Transverse colon (tissue), 4 donors: ENCODE results near the gene OTOG. TPM values are rescaled to one million over a fixed set of nuclear protein-coding genes. Genes with fewer than 3 reads are reported as not detected.

Source experiments
- DNase-seq: peaks from one replicate; pipeline ENCODE4 v3.0.0-alpha.2; 2019
- H3K27ac ChIP-seq, 4 donors: fragments of 200-600 bp; sonication (generic); 2 replicates each; pipeline ENCODE4 v1.5.1; 2016 to 2018; ENCODE audit warnings: inconsistent platforms in 4 of 4
- H3K27me3 ChIP-seq: fragments of 200-600 bp; sonication (generic); 2 replicates; pipeline ENCODE4 v1.5.1; 2017; ENCODE audit warnings: inconsistent platforms
- H3K36me3 ChIP-seq, 4 donors: fragments of 200-600 bp; sonication (generic); 2 replicates each; pipeline ENCODE4 v1.5.1; 2017 to 2019; ENCODE audit warnings: inconsistent platforms in 4 of 4
- H3K4me1 ChIP-seq, 4 donors: fragments of 200-600 bp; sonication (generic); 2 replicates each; pipeline ENCODE4 v1.5.1; 2017 to 2020; ENCODE audit warnings: inconsistent platforms in 4 of 4
- H3K4me3 ChIP-seq, 4 donors: fragments of 200-600 bp; sonication (generic); 1 replicate in 1 of 4; 2 replicates in 3 of 4; pipeline versions ENCODE4 v1.5.1 to v1.6.1; 2017 to 2019; ENCODE audit warnings: inconsistent platforms in 4 of 4
- H3K9me3 ChIP-seq, 2 donors: fragments of 200-600 bp; sonication (generic); 2 replicates each; pipeline ENCODE4 v1.5.1; 2017 to 2019; ENCODE audit warnings: inconsistent platforms in 2 of 2
- CTCF ChIP-seq, 5 experiments: fragments of 200-600 bp in 3 of 5; fragments of 450-650 bp in 2 of 5; sonication (generic) in 3 of 5; IDR thresholded peaks; 1 replicate in 2 of 5; 2 replicates in 3 of 5; pipeline ENCODE4 v1.5.1; 2016 to 2017; ENCODE audit warnings: antibody characterized with exemption in 5 of 5, inconsistent platforms in 3 of 5, mild to moderate bottlenecking in 2 of 5, moderate library complexity in 1 of 5
- EP300 ChIP-seq: sonication (generic); formaldehyde crosslinking; IDR thresholded peaks from one replicate; pipeline ENCODE4 v1.6.1; 2017; ENCODE audit warnings: antibody characterized with exemption, low read depth
- POLR2A ChIP-seq: fragments of 450-650 bp; IDR thresholded peaks from one replicate; pipeline ENCODE4 v1.6.1; 2016; ENCODE audit warnings: antibody characterized with exemption, mild to moderate bottlenecking, moderate library complexity
- POLR2AphosphoS5 ChIP-seq, 3 donors: sonication (generic); formaldehyde crosslinking; IDR thresholded peaks; one replicate each; pipeline ENCODE4 v1.6.1; 2016; ENCODE audit warnings: antibody characterized with exemption in 3 of 3
- WGBS, 2 donors: methylation state at CpG; one replicate each; pipeline ENCODE4 v1.1.5; 2018; ENCODE audit warnings: low coverage in 1 of 2; 5-methylcytosine and 5-hydroxymethylcytosine counted together
- in situ Hi-C, 4 donors: fragments of 200-750 bp; cut with MboI; loops; one replicate each; pipeline versions ENCODE4 v1.15.0 to v1.15.1; 2017; ENCODE audit warnings: low sequenced_read_pairs in 3 of 4, low pct_ligation_motif_present in 1 of 4, low pct_unique_long_range_greater_than_20kb in 1 of 4
- intact Hi-C: fragments of 100-400 bp; cut with DNase I; formaldehyde crosslinking; loops from one replicate; pipeline ENCODE4 v1.15.1; 2023; ENCODE audit warnings: low total_unique reads
- total RNA-seq, 4 donors: library from RNA; depleted of rRNA; stranded (reverse); fragments of >200 nt; gene quantifications; one replicate each; pipeline ENCODE4 v1.1.0, GENCODE V29; 2016

The OTOG gene
- total RNA-seq, 4 donors from 2014 or later = not detected

- Histone ChIP-seq H3K4me1 (no peaks in the 10 kb centered on the region), H3K36me3 (no peaks in the 10 kb centered on the region), H3K27ac (no peak overlapping the region), H3K27me3 (no peaks in the 10 kb centered on the region), H3K9me3 (no peaks in the 10 kb centered on the region), H3K4me3 (no peak overlapping the region)
- DNase-seq = no peak
- intact Hi-C loops (no loop called here), in situ Hi-C loops (no loop called here)
- TF ChIP-seq POLR2AphosphoS5 (IDR thresholded peaks at IDR 0.05) (no peak), POLR2A (no peak)
Observed at GRCh38 chr11:17563231-17563646, 16.2 kb downstream of the OTOG start.

- H3K27me3 ChIP-seq = no peaks in the 10 kb centered on the region
- in situ Hi-C loops = no loop called here
- no peak for TF ChIP-seq EP300
- TF ChIP-seq POLR2AphosphoS5 (IDR thresholded peaks at IDR 0.05) = no peak
- no peak for TF ChIP-seq CTCF (IDR thresholded peaks at IDR 0.05)
- no peak for TF ChIP-seq POLR2A
- no peaks in the 10 kb centered on the region for H3K36me3 ChIP-seq
- DNase-seq = no peak
- no peaks in the 10 kb centered on the region for H3K4me1 ChIP-seq
- intact Hi-C loops = no loop called here
- H3K27ac ChIP-seq = no peak overlapping the region
- H3K4me3 ChIP-seq = no peak overlapping the region
- no peaks in the 10 kb centered on the region for H3K9me3 ChIP-seq
- 81 to 85% methylated on average over 4 of the region's 4 CpGs for whole genome bisulfite sequencing, 2 donors
Observed at GRCh38 chr11:17563961-17564686, 17.1 kb downstream of the OTOG start.

GRCh38 chr11:17564687-17565042 is 17.6 kb downstream of the OTOG start:
- Histone ChIP-seq H3K9me3 (no peaks in the 10 kb centered on the region), H3K36me3 (no peaks in the 10 kb centered on the region), H3K27me3 (no peaks in the 10 kb centered on the region), H3K27ac (no peak overlapping the region), H3K4me1 (no peaks in the 10 kb centered on the region), H3K4me3 (no peak overlapping the region)
- TF ChIP-seq POLR2AphosphoS5 (IDR thresholded peaks at IDR 0.05) (no peak), CTCF (IDR thresholded peaks at IDR 0.05) (no peak), EP300 (no peak), POLR2A (no peak)
- DNase-seq = no peak
- in situ Hi-C loops (no loop called here), intact Hi-C loops (no loop called here)
- WGBS, 2 donors = 68 to 100% methylated on average over 1 to 2 of the region's 2 CpGs

GRCh38 chr11:17568944-17569343 is 21.9 kb downstream of the OTOG start:
- intact Hi-C loops (no loop called here), in situ Hi-C loops (no loop called here)
- WGBS, 2 donors = 86% methylated on average over 4 of the region's 4 CpGs; no CpG with 5 or more reads in 1 of the 2 donors
- no peak overlapping the region for H3K4me3 ChIP-seq
- no peaks in the 10 kb centered on the region for H3K4me1 ChIP-seq
- DNase-seq = no peak
- no peaks in the 10 kb centered on the region for H3K27me3 ChIP-seq
- H3K36me3 ChIP-seq = no peaks in the 10 kb centered on the region
- TF ChIP-seq POLR2A (no peak), CTCF (IDR thresholded peaks at IDR 0.05) (no peak), EP300 (no peak), POLR2AphosphoS5 (IDR thresholded peaks at IDR 0.05) (no peak)
- H3K9me3 ChIP-seq = no peaks in the 10 kb centered on the region
- H3K27ac ChIP-seq = no peak overlapping the region

GRCh38 chr11:17570034-17570433 is 23.0 kb downstream of the OTOG start:
- Histone ChIP-seq H3K9me3 (no peaks in the 10 kb centered on the region), H3K27me3 (no peaks in the 10 kb centered on the region), H3K27ac (no peak overlapping the region), H3K4me1 (no peaks in the 10 kb centered on the region), H3K36me3 (no peaks in the 10 kb centered on the region), H3K4me3 (no peak overlapping the region)
- TF ChIP-seq POLR2AphosphoS5 (IDR thresholded peaks at IDR 0.05) (no peak), EP300 (no peak), POLR2A (no peak), CTCF (IDR thresholded peaks at IDR 0.05) (no peak)
- in situ Hi-C loops (no loop called here), intact Hi-C loops (no loop called here)
- DNase-seq = no peak
- WGBS, 2 donors = 79% methylated on average over 23 of the region's 23 CpGs; no CpG with 5 or more reads in 1 of the 2 donors
